IgD-negative memory B cell (primary cell): Measurements from ENCODE around the gene CRIM1. TPM values are rescaled to one million over a fixed set of nuclear protein-coding genes. Genes with fewer than 3 reads are reported as not detected.

Experiments used
- H3K27ac Mint-ChIP-seq, 3 donors: one replicate each; pipeline ENCODE4 v1.8.0; 2020 to 2022; ENCODE audit warnings: mild to moderate bottlenecking in 3 of 3, mixed read lengths in 3 of 3, moderate library complexity in 1 of 3
- H3K27me3 Mint-ChIP-seq: one replicate; pipeline ENCODE4 v1.8.0; 2021; ENCODE audit warnings: mixed read lengths
- H3K36me3 Mint-ChIP-seq: one replicate; pipeline ENCODE4 v1.8.0; 2020; ENCODE audit warnings: mild to moderate bottlenecking, mixed read lengths
- H3K4me1 Mint-ChIP-seq, 3 donors: one replicate each; pipeline ENCODE4 v1.8.0; 2020 to 2022; ENCODE audit warnings: mixed read lengths in 3 of 3, mild to moderate bottlenecking in 1 of 3
- H3K4me3 Mint-ChIP-seq, 4 donors: one replicate each; pipeline ENCODE4 v1.8.0; 2020 to 2022; ENCODE audit warnings: mild to moderate bottlenecking in 4 of 4, mixed read lengths in 4 of 4, moderate library complexity in 3 of 4
- H3K9me3 Mint-ChIP-seq, 3 donors: one replicate each; pipeline ENCODE4 v1.8.0; 2020 to 2021; ENCODE audit warnings: mixed read lengths in 3 of 3, mild to moderate bottlenecking in 1 of 3
- polyA plus RNA-seq: library from polyadenylated mRNA; unstranded; fragments of 300-500 nt; fragmentation: Illumina TruSeq; gene quantifications from one replicate; pipeline ENCODE4 v1.2.3, GENCODE V29; 2021

Gene CRIM1
- polyA plus RNA-seq, 1 donor from 2014 or later = 0.26 TPM

DNA sequence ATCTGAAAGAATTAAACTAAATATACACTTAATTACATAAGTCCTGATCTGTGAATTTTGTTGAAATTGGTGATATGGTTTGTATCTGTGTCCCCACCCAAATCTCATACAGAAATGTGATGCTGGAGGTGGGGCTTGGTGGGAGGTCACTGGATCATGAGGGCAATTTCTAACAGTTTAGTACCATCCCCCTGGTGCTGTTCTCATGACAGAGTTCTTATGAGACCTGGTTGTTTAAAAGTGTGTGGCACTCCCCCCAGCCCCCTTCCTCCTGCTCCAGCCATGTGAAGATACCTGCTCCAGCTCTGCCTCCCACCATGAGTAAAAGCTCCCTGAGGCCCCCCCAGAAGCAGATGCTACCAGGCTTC lies 223.7 kb downstream of the CRIM1 start:
- H3K4me3 Mint-ChIP-seq = no peak overlapping the region
- H3K4me1 Mint-ChIP-seq = peaks cover 0 to 2% (median 0%) of the 10 kb centered on the region in 3 donors
- no peaks in the 10 kb centered on the region for H3K27me3 Mint-ChIP-seq
- no peaks in the 10 kb centered on the region for H3K9me3 Mint-ChIP-seq
- H3K36me3 Mint-ChIP-seq = peaks cover 27% of the 10 kb centered on the region
- H3K27ac Mint-ChIP-seq = no peak overlapping the region

DNA sequence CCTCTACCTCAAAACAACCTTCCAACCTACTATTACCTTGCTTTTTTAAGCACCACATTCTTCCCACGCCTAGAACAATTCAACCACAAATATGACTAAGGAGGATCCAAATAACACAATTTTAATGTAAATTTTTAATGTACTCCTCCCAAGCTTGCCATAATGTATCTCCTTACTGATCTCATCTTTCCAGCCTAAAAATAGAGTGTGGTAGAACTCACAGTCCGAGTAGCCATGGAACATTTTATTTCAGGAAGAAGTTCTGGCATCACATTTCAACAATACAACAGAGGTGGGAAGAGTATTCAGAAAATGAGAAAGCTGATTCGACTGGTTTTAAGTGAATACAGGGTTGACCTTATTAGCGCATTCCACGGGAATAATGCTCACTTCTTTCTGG lies 227.0 kb downstream of the CRIM1 start:
- Mint-ChIP-seq H3K9me3 (no peaks in the 10 kb centered on the region), H3K4me3 (no peak overlapping the region), H3K4me1 (peaks cover 0 to 2% (median 2%) of the 10 kb centered on the region in 3 donors), H3K27ac (no peak overlapping the region), H3K27me3 (no peaks in the 10 kb centered on the region), H3K36me3 (peaks cover 34% of the 10 kb centered on the region)

- Mint-ChIP-seq H3K27ac (no peak overlapping the region), H3K36me3 (peaks cover 34% of the 10 kb centered on the region), H3K4me3 (no peak overlapping the region), H3K4me1 (peaks cover 0 to 2% (median 2%) of the 10 kb centered on the region in 3 donors), H3K27me3 (no peaks in the 10 kb centered on the region), H3K9me3 (no peaks in the 10 kb centered on the region)
These were observed 227.4 kb downstream of the CRIM1 start for GRCh38 chr2:36582951-36583350.

GRCh38 chr2:36584148-36584794 lies 228.7 kb downstream of the CRIM1 start:
- Mint-ChIP-seq H3K27ac (peak overlapping the region in 1 of 3 donors; percentile 40), H3K27me3 (no peaks in the 10 kb centered on the region), H3K4me1 (peaks cover 0 to 2% (median 0%) of the 10 kb centered on the region in 3 donors), H3K4me3 (no peak overlapping the region), H3K36me3 (peaks cover 27% of the 10 kb centered on the region), H3K9me3 (no peaks in the 10 kb centered on the region)

DNA sequence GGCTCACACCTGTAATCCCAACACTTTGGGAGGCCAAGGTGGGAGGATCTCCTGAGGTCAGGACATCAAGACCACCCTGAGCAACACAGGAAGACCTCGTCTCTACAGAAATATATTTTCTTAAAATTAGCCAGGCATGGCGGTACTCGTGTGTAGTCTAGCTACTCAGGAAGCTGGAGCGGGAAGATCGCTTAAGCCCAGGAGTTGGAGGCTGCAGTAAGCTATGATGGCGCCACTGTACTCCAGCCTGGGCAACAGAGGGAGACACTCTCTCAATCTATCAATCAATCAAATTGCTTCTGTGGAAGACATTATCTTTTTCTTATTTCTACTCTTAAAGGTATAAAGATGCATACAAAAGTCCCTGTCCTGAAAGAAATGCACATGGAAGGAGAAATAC lies 231.1 kb downstream of the CRIM1 start:
- no peak overlapping the region for H3K4me3 Mint-ChIP-seq

GRCh38 chr2:36587101-36587500 lies 231.5 kb downstream of the CRIM1 start:
- peaks cover 19% of the 10 kb centered on the region for H3K36me3 Mint-ChIP-seq
- no peaks in the 10 kb centered on the region for H3K9me3 Mint-ChIP-seq
- H3K4me3 Mint-ChIP-seq = no peak overlapping the region
- H3K4me1 Mint-ChIP-seq = peaks cover 6 to 10% (median 9%) of the 10 kb centered on the region in 3 donors
- no peak overlapping the region for H3K27ac Mint-ChIP-seq
- H3K27me3 Mint-ChIP-seq = no peaks in the 10 kb centered on the region

More for the DNA sequence above, 231.1 kb downstream of the CRIM1 start:
- peaks cover 4 to 9% (median 7%) of the 10 kb centered on the region in 3 donors for H3K4me1 Mint-ChIP-seq
- peaks cover 19% of the 10 kb centered on the region for H3K36me3 Mint-ChIP-seq
- no peaks in the 10 kb centered on the region for H3K9me3 Mint-ChIP-seq
- H3K27ac Mint-ChIP-seq = no peak overlapping the region
- no peaks in the 10 kb centered on the region for H3K27me3 Mint-ChIP-seq

GRCh38 chr2:36587556-36587955 lies 232.0 kb downstream of the CRIM1 start:
- Mint-ChIP-seq H3K4me1 (peaks cover 6 to 11% (median 9%) of the 10 kb centered on the region in 3 donors), H3K36me3 (peaks cover 19% of the 10 kb centered on the region)

GRCh38 chr2:36589230-36589630 lies 233.7 kb downstream of the CRIM1 start:
- no peak overlapping the region for H3K4me3 Mint-ChIP-seq
- H3K36me3 Mint-ChIP-seq = peaks cover 12% of the 10 kb centered on the region
- H3K27me3 Mint-ChIP-seq = no peaks in the 10 kb centered on the region
- H3K4me1 Mint-ChIP-seq = peaks cover 6 to 21% (median 14%) of the 10 kb centered on the region in 3 donors
- H3K27ac Mint-ChIP-seq = no peak overlapping the region
- H3K9me3 Mint-ChIP-seq = no peaks in the 10 kb centered on the region

More at GRCh38 chr2:36587556-36587955, 232.0 kb downstream of the CRIM1 start:
- no peak overlapping the region for H3K27ac Mint-ChIP-seq
- no peaks in the 10 kb centered on the region for H3K9me3 Mint-ChIP-seq
- no peak overlapping the region for H3K4me3 Mint-ChIP-seq
- H3K27me3 Mint-ChIP-seq = no peaks in the 10 kb centered on the region

- Mint-ChIP-seq H3K4me1 (peaks cover 25 to 39% (median 29%) of the 10 kb centered on the region in 3 donors), H3K27me3 (no peaks in the 10 kb centered on the region), H3K4me3 (peak overlapping the region in 1 of 4 donors; percentile 86), H3K27ac (no peak overlapping the region), H3K9me3 (no peaks in the 10 kb centered on the region), H3K36me3 (no peaks in the 10 kb centered on the region)
These were observed 239.3 kb downstream of the CRIM1 start for GRCh38 chr2:36594849-36595248.

GRCh38 chr2:36596397-36596796 lies 240.8 kb downstream of the CRIM1 start:
- H3K4me3 Mint-ChIP-seq = peak overlapping the region; percentile 69 to 98 (median 90)
- H3K4me1 Mint-ChIP-seq = peaks cover 18 to 35% (median 26%) of the 10 kb centered on the region in 3 donors
- H3K36me3 Mint-ChIP-seq = no peaks in the 10 kb centered on the region
- no peaks in the 10 kb centered on the region for H3K27me3 Mint-ChIP-seq
- no peak overlapping the region for H3K27ac Mint-ChIP-seq
- no peaks in the 10 kb centered on the region for H3K9me3 Mint-ChIP-seq

DNA sequence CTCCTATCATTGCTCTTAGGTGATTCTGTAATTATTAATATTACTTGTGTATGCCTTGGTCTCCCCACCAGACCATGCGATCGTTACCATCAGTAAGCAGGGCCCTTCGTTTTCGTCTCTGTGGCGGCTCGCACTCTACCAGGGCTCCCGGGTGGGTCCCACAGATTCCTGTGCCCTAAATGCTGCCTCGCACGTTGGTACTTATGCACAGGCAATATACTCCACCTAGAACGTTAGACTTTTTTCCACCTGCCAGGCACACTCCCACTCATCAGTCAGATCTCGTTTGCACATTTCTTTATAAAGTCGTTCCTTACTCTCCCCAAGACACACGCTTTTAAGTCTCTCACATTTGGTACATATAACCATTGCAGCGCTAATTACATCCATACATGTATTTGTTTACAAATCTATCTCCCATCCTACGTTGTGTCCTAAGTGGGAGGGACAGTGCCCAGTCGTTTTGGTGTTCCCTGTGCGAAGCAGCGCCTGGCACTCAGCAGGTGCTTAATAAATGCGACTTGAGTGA lies 241.5 kb downstream of the CRIM1 start:
- Mint-ChIP-seq H3K4me3 (peak overlapping the region; percentile 86 to 98 (median 95)), H3K4me1 (peaks cover 17 to 31% (median 23%) of the 10 kb centered on the region in 3 donors), H3K27me3 (no peaks in the 10 kb centered on the region), H3K9me3 (no peaks in the 10 kb centered on the region), H3K36me3 (no peaks in the 10 kb centered on the region), H3K27ac (peak overlapping the region in 1 of 3 donors; percentile 88)

GRCh38 chr2:36597532-36598377 lies 242.2 kb downstream of the CRIM1 start, which contains the start of gene FEZ2:
FEZ2 (minus strand) TSS chr2:36598168; CDS start chr2:36598142, 26 bp downstream.
- no peaks in the 10 kb centered on the region for H3K27me3 Mint-ChIP-seq
- peak within 1 kb of the TSS; percentile 86 to 98 (median 95) for H3K4me3 Mint-ChIP-seq
- H3K4me1 Mint-ChIP-seq = peaks cover 17 to 30% (median 23%) of the 10 kb centered on the region in 3 donors
- no peaks in the 10 kb centered on the region for H3K9me3 Mint-ChIP-seq
- H3K27ac Mint-ChIP-seq = peak within 1 kb of the TSS in 1 of 3 donors; percentile 88
- H3K36me3 Mint-ChIP-seq = no peaks in the 10 kb centered on the region
